Limb (tissue), 2 donors: ENCODE results near the gene CACNB4.
"Not testable (repeated sequence)": the region's sequence is repeated elsewhere in the genome, so short reads cannot be mapped to it uniquely, and the experiment has no call there.

ENCODE experiments used
- DNase-seq, 2 donors: peaks; one replicate each; pipeline ENCODE4 v3.0.0-alpha.2; 2016; ENCODE audit errors: extremely low spot score in 2 of 2

The CACNB4 gene

DNA sequence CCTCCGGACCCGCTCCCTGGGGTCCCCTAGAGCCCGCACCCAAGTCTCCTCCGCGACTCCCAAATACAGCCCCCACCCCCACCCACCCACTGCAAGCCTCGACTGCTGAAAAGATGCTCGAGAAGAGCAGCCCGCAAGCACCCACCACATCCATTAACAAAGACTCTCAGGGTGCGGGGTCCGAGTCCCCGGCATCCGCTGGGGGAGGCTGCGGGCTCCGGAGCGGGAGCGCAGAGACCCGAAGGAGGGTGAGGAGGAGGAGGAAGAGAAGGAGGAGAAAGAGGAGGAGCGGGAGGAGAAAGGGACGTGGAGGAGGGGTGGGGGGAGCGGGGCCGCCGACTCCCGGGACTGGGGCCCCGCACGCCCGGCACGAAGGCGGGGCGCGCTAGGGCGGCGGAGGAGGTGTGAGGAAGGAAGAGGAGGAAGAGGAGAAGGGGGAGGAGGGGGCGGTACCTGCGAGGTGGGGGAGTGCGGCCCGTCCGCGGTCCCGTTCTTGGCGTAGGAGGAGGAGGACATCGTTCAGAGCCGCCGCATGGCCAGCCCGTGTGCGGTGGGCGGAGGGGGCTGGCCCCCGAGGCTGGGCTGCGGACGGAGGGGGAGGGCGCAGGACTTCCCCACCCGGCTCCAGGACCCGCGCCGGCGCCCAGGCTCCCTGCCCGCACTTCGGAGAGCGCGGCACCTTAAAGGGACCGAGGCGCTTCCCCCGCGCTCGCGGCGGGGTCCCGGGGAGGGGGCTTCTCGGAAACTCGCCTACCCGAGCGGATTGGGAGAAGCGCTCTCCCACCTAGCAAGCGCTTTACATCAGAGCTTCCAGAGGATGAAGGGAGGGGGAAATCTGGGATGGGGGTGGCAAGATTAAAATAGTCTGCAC lies at the start of gene CACNB4:
TSS of gene CACNB4 (minus strand) at position 549 of the 871 bp plus-strand sequence.
- peak in 1 of 2 donors; percentile 65 for DNase-seq

DNA sequence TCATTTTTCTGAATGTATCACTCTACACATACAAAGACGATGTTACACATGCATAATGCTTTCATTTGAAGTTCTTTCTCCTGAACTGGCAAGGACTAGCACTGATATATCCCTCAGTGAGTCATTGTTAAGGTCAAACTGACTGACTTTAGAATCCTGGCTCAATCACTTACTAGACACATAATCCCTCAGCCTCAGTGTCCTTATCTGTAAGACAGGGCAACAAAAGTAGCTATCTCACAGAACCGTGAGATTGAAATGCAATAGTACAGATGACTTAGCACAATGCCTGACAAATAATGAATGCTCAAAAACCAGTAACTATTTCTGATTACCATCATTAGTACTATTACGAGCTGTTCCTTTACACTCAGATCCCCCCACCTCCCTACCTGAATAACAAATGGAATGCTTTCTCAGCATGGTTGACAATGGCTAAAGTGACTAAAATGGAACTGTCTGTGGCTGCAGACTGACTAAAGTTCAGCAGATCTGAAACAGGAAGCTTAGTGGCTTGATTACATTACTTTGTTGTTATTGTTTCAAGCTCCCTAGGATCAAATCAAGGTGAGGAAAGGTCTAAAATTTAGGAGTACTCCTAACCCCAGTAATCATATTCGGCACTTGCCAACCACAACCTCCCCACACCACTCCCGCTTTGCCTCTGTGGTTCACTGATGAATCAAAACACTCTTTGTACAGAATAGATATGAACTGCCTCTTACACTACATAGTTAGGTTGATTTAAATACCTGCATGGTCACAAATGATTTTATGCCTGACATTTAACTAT lies 35.8 kb upstream of the CACNB4 start:
- DNase-seq = no peak

DNA sequence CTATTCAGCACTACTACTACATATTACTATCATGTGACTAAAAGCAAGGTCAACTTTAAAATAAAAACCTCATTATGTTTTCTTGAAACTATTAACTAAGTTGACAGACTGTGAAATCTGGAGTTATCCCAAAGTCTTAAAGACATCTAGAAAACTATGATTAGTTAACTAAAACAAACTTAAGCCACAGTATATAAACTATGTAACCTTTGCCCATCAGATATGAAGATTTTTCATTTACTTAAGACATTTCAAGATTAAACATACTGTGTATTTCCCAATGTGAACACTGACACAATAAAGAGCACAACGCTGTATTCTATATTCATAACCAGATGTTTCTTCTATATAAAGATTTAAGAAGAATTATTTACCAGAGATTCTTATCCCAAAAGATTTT lies 33.5 kb upstream of the CACNB4 start:
- no peak for DNase-seq

DNA sequence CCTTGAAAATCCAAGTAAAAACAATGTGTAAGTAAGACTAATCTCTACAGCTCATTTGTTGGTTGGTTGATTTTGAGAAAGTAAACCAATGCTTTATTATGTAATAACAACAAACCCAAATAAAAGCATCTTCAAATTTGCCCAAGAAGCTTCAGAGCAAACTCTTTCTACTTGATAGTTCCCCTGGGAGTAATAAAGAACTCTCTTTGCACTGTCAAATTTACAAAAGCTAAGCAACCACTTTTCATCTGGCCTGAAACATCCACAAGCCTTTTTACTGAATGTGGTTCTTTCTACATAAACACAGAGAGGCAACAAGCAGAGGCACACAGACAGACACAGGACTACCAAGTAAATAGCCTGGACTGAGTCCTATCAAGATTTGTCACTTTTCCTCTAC lies 28.8 kb upstream of the CACNB4 start:
- no peak for DNase-seq

DNA sequence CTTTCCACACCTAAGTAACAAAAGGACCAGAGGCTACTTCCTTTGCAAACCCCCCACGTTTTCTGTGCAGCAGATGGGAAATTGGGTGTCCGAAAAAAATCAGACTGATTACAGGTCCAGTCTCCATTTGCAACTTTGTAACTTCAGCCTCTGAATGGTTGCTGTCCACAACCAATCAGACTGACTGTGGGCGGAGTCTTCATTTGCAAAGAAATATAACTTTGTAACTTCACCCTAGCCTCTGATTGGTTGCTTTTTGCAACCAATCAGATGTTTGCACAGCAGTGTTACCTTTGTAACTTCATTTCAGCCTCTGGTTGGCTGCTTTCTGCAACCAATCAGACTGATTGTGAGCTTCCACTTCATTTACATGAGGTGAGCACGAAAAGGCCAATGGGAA lies 27.8 kb upstream of the CACNB4 start:
- DNase-seq = no peak

DNA sequence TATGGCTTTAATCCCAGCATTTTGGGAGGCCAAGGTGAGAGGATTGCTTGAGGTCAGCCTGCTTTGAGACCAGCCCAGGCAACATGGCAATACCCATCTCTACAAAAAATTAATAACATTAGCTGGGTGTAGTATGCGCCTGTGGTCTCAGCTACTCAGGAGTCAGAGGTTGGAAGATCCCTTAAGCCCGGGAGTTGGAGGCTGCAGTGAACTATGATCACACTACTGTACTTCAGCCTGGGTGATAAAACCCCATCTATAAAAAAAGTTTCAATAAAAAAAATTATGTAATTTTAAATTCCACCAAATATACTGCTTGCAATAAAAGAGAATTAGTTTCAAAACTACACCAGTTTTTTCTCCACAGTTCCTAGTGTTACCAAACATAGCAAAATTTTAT lies 23.3 kb upstream of the CACNB4 start:
- no peak for DNase-seq

DNA sequence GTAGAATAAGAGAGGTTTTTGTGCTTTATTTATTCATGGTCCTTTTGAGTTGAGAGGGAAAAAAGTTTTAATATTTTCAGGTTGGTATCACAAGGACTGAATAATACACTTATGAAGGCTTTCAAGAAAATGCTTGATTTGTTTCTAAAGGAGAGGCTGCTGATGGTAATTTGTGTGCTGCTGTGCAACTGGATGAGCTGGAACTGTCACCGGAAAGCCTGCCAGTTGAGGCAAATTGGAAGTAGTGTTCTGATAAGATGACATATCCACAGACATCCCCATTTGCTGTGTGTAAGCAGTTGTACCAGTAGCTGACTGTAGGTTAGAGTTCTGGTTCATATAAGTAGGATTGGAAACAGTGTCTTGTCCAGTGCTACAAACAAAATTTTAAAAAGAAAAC lies 21.6 kb upstream of the CACNB4 start:
- no peak for DNase-seq

DNA sequence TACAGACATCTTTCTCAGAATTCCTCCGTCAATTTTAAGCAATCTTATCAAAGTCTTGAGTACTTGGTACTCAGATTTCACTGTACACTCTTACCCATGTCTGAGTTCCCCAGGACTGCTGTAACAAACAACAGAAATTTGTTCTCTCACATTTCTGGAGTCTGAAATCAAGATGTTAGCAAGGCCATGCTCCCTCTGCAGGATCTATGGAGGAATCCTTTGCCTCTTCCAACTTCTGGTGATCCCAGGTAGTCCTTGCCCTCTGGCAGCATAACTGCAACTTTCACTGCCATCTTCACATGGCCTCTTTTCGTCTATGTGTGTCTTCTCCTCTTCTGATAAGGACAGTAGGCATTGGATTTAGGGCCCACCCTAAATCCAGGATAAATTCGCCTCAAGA lies 17.1 kb upstream of the CACNB4 start:
- DNase-seq = no peak

DNA sequence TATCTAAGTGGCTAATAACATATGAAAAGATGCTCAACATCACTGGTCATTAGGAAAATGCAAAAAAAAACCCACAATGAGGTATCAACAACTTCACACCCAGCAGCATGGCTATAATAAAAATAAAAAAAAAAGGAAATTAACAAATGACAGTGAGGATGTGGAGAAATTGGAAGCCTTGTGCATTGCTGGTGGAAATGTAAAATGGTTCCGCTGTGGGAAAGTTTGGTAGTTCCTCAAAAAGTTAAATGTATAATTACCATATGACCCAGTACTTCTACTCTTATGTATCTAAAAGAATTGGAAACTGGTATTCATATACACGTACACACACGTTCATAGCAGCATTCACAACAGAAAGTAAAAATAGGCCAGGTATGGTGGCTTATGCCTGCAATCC lies 15.5 kb upstream of the CACNB4 start:
- DNase-seq = no peak

DNA sequence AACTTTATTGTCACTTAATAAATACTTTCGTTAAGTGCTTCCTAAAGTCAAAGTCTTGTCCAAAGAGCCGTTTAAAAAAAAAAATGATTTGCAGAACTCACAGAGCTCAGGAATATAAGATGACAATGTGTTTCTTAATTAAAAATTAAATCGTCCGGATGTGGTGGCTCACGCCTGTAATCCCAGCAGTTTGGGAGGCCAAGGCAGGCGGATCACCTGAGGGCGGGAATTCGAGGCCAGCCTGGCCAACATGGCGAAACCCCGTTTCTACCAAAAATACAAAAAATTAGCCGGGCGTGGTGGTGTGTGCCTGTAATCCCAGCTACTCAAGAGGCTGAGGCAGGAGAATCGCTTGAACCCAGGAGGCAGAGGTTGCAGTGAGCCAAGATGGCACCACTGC lies 8.3 kb upstream of the CACNB4 start:
- DNase-seq = not testable (repeated sequence)

DNA sequence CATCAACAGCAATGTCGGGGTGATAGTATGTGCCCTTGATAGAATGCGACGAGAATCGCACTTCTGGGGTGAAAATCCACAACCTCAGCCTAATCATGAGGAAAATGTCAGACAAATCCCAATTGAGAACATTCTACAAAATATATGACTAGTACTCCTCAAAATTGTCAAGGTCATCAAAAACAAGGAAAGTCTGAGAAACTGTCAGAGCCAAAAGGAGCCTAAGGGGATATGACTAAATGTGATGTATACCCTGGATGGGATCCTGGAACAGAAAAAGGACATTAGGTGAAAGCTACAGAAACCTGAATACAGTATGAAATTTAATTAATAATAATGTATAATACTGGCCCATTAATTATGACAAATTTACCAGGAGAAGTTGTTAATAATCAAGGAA lies 7.6 kb upstream of the CACNB4 start:
- DNase-seq = no peak

DNA sequence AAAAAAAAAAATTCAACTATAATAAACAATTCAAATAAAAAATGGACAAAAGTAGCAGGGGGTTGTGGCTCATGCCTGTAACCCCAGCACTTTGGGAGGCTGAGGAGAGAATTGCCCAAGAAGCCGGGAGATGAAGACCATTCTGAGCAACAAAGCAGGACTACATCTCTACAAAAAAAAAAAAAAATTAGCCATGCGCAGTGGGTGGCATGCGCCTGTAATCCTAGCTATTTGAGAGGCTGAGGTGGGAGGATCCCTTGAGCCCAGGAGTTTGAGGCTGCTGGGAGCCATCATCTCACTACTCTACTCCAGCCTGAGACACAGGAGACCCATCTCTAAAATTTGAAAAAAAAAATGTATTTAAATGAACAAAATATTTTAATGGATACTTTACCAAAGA lies 4.4 kb upstream of the CACNB4 start:
- no peak for DNase-seq

DNA sequence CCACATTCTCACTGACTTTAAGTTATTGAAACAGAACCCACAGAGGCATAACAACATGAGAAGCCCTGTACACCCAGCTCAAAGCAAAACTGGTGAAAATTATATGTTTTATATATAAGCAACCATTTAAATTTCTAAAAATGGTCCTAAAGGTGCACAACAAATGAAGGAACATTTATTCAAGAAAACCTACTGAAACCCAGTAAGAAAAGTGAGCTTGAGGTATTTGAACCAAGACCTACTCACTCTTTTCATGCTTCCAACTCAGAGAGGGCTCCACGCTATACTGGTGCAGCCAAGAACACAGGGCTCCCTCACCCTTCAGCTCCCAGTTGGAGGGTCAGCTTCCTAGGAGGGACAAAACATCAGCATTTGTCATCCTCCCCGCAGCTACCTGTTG lies 2.1 kb upstream of the CACNB4 start:
- DNase-seq = no peak

DNA sequence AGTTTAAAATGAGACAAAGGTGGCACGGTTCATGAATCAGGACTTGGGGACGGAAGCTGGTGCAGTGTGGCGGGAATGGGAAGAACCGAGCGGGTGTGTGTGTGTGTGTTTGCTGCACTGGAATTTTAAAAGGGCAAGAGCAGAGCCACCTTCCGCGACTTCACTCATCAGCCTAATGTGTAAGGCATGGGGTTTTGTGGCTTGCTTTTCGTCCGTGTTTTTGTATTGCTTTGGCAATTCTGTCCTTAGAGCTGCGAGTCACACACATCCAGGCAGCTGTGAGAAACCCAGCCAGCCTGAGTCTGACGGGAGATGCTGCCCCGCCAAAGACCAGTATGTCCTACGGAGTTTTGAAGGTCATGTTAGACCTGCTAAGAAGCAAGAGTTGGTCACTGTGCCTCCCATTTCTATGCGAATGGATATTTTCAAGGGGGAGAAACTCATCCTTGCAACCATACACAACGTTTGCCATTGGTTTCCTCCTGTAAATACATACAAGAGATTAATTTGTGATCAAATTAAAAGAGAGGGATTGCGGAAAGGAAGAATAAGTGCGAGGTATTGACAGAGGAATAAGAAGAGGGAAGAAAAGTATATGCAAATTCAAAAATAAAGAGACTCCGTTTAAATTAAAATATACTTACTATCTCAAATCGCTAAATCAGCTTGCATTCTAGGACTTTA lies 665 bp upstream of the CACNB4 start:
- DNase-seq = peak in 1 of 2 donors; percentile 51

DNA sequence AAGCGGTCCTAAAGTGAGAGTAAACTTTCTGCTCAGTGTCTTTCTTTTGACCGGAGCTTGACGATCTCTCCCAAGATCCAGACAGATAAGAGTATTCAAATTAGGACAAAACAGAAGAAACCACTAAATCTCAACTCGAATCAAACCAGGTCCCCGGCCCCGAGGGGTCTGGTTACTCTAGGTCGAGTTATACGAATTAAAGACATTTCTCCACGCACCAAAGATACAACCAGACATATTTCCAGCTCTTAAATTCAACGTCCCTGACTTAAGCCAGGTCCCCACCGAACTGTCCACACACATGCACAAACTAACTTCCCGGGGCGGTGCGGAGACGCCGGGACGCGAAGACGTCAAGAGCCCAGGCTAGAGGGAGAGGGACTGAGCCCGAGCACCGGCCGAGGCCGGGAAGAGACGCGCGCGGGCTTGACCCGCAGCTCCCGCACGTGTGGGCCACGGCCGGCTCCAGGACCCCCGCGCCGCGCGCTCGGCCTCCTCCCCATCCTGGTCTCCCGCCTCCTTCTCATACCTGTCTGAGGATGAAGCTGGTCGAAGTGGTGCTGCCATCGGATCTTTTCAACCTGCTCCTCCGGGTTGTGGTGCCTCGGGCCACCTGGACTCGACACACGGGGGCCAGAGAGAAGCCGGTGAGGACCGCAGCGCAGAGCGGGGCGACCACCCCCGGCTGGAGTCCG lies 896 bp downstream of the CACNB4 start:
- DNase-seq = peak in 1 of 2 donors; percentile 55

DNA sequence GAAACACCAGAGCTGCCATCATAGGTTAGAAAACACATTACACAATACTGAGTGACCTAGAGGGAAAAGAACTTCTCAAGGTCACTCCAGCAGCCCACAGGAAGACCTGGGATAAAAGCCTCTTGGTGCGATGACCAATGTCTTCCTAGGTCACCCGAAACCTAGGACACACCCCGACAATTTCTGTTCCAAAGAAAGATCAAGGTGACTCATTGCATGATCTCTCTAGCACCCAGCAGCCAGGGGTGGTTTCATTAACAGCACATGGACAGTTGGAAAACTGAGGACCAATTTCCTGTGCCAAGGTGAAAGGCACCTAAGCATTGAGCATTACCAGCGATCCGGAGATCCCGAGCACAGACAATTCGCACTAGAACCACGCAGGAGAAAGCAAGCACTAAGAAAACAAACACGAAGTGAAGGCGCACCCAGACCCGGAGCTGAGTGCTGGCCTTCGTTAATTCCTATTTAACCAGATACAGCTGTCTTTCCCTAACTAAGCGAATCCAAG lies 1.5 kb downstream of the CACNB4 start:
- DNase-seq = peak; percentile 34 to 43

DNA sequence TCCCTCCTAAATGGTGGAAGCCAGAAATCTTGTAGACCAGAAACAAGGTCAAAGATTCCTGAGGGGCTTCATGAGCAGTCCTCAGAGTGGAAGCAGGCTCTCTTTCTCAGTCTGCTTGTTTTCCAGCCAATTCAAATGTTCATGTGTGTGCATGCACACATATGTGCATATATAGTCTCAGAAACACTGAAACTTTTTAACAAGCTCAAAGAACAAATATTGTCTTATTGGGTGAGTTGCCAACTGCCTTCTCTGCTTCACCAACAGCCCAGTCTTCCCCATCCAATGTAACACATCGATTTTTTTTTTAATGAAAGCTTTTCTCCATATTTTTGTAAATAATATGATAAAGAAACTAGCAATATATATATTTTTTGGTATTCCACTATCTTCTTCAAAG lies 3.7 kb downstream of the CACNB4 start:
- no peak for DNase-seq

DNA sequence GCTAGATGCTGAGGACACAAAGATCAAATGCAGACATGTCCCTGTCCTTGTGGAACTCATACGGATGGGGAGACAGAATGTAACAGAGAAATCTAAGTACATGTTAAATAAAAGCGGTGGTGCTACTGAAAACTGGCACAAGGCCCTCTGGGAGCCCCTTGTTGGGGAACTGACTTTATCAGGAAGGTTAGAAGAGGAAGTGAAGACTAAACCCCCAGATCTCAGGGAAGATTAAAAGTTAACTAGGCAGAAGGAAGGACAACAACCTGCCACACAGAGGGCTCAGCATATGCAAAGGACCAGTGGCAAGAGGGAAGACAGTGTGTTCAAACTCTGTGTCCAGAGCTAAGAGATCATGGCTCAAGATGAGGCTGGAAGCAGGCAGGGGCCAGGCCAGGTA lies 4.8 kb downstream of the CACNB4 start:
- DNase-seq = no peak

DNA sequence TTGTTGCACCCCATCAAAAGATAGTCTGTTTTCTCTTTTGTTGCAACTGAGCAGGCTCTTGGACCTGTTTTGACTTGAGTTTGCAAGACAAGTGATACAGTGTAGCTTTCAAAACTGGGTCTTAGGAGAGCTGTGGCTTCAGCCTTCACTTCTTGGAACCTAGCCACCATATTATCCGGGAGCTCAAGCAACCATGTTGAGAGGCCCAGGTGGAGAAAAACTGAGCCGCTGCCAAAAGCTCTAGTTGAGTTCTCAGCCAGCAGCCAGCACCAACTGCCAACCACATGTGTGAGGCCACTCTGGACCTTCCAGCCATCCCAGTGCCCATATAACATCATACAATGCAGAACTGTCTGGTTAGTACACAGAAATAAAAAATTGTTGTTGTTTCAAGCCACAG lies 5.4 kb downstream of the CACNB4 start:
- peak; percentile 42 to 57 for DNase-seq

DNA sequence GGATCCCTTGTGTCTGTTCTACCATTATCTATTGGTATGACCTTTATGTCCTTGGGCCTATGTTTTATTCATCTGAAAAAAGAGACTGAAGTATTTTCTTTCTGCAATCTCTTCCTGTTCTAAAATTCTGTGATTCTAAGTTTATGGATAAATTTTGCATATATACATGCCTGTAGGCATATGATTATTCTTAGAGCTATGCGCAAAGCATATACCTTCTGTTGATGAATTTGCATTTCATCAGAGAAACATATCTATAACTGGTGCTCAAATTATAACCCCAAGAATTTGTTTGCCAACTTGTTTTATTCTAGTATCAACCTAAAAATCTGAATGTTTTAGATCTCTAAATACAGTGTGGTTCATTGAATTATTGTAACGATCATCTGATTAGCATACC lies 6.7 kb downstream of the CACNB4 start:
- DNase-seq = no peak

DNA sequence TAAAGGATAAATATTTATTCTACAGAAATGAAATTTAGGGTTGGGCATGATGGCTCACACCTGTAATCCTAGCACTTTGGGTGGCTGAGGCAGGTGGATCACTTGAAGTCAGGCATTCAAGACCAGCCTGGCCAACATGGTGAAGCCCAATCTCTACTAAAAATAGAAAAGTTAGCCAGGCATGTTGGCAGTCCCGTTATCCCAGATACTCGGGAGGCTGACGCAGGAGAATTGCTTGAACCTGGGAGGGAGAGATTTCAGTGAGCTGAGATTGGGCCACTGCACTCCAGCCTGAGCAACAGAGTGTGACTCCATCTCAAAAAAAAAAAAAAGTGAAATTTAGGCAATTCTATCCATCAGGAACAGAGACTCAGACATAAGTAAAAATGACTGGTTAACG lies 8.1 kb downstream of the CACNB4 start:
- DNase-seq = not testable (repeated sequence)
